ENCODE measurements around the gene ATXN7. TPM values are rescaled to one million over a fixed set of nuclear protein-coding genes. Genes with fewer than 3 reads are reported as not detected.

The ATXN7 gene
- total RNA-seq, 2 experiments from 2014 or later = 70.0 to 95.0 TPM

- no peak overlapping the region for H3K4me3 Mint-ChIP-seq
- ChIA-PET CTCF (no interaction called here), POLR2A (no interaction called here)
- H3K9me3 Mint-ChIP-seq = no peaks in the 10 kb centered on the region
- no peaks in the 10 kb centered on the region for H3K27me3 Mint-ChIP-seq
- DNase-seq = no peak
- H3K27ac Mint-ChIP-seq = peak overlapping the region; percentile 66
- H3K4me1 Mint-ChIP-seq = peaks cover 43% of the 10 kb centered on the region
- H3K36me3 Mint-ChIP-seq (ENCODE audit: low read depth) = peaks cover 71% of the 10 kb centered on the region
Observed at GRCh38 chr3:63918321-63918720, 54.7 kb downstream of the ATXN7 start.

- CTCF ChIA-PET = interaction anchor here (1.2 kb wide), 1 partner anchor 9 kb away, joined by 4 read pairs; no protein-coding TSS in a partner anchor
- Mint-ChIP-seq H3K9me3 (no peaks in the 10 kb centered on the region), H3K4me1 (peaks cover 33% of the 10 kb centered on the region), H3K27me3 (no peaks in the 10 kb centered on the region), H3K4me3 (no peak overlapping the region), H3K27ac (no peak overlapping the region), H3K36me3 (ENCODE audit: low read depth) (peaks cover 72% of the 10 kb centered on the region)
- POLR2A ChIA-PET = no interaction called here
- DNase-seq = no peak
Observed at GRCh38 chr3:63920001-63920400, 56.3 kb downstream of the ATXN7 start.

GRCh38 chr3:63921741-63922482 is 58.2 kb downstream of the ATXN7 start:
- Mint-ChIP-seq H3K4me3 (no peak overlapping the region), H3K36me3 (ENCODE audit: low read depth) (peaks cover 76% of the 10 kb centered on the region), H3K9me3 (no peaks in the 10 kb centered on the region), H3K27me3 (no peaks in the 10 kb centered on the region), H3K27ac (no peak overlapping the region), H3K4me1 (peaks cover 28% of the 10 kb centered on the region)
- CTCF ChIA-PET = interaction anchor here (1.0 kb wide), 1 partner anchor 11 kb away, joined by 5 read pairs; no protein-coding TSS in a partner anchor
- POLR2A ChIA-PET = no interaction called here
- DNase-seq = no peak

GRCh38 chr3:63922491-63923199 is 59.0 kb downstream of the ATXN7 start:
- CTCF ChIA-PET = interaction anchor here (1.7 kb wide), 1 partner anchor 21 kb away, joined by 4 read pairs; no protein-coding TSS in a partner anchor
- peaks cover 25% of the 10 kb centered on the region for H3K4me1 Mint-ChIP-seq
- H3K36me3 Mint-ChIP-seq (ENCODE audit: low read depth) = peaks cover 74% of the 10 kb centered on the region
- DNase-seq = no peak
- no peaks in the 10 kb centered on the region for H3K27me3 Mint-ChIP-seq
- no peak overlapping the region for H3K4me3 Mint-ChIP-seq
- no peak overlapping the region for H3K27ac Mint-ChIP-seq
- POLR2A ChIA-PET = no interaction called here
- no peaks in the 10 kb centered on the region for H3K9me3 Mint-ChIP-seq

- H3K27ac Mint-ChIP-seq = no peak overlapping the region
- no peaks in the 10 kb centered on the region for H3K9me3 Mint-ChIP-seq
- ChIA-PET CTCF (no interaction called here), POLR2A (no interaction called here)
- H3K36me3 Mint-ChIP-seq (ENCODE audit: low read depth) = peaks cover 57% of the 10 kb centered on the region
- DNase-seq = no peak
- H3K4me1 Mint-ChIP-seq = peaks cover 22% of the 10 kb centered on the region
- H3K4me3 Mint-ChIP-seq = no peak overlapping the region
- H3K27me3 Mint-ChIP-seq = no peaks in the 10 kb centered on the region
Observed at GRCh38 chr3:63926309-63926708, 62.6 kb downstream of the ATXN7 start.

- Mint-ChIP-seq H3K36me3 (ENCODE audit: low read depth) (peaks cover 50% of the 10 kb centered on the region), H3K4me1 (peaks cover 21% of the 10 kb centered on the region), H3K27me3 (no peaks in the 10 kb centered on the region), H3K27ac (peak overlapping the region; percentile 31), H3K9me3 (no peaks in the 10 kb centered on the region), H3K4me3 (no peak overlapping the region)
- DNase-seq = no peak
- ChIA-PET CTCF (interaction anchor here (0.6 kb wide), 1 partner anchor 34 kb away, joined by 3 read pairs; no protein-coding TSS in a partner anchor), POLR2A (no interaction called here)
Observed at GRCh38 chr3:63927422-63928280, 64.0 kb downstream of the ATXN7 start.

- Mint-ChIP-seq H3K4me3 (no peak overlapping the region), H3K36me3 (ENCODE audit: low read depth) (peaks cover 37% of the 10 kb centered on the region), H3K4me1 (peaks cover 46% of the 10 kb centered on the region), H3K27ac (peak overlapping the region; percentile 13), H3K9me3 (no peaks in the 10 kb centered on the region), H3K27me3 (no peaks in the 10 kb centered on the region)
- POLR2A ChIA-PET = no interaction called here
- no peak for DNase-seq
- CTCF ChIA-PET = no interaction called here
Observed at GRCh38 chr3:63931290-63931689, 67.6 kb downstream of the ATXN7 start.

GRCh38 chr3:63932509-63933212 is 69.0 kb downstream of the ATXN7 start:
- CTCF ChIA-PET = interaction anchor here (1.7 kb wide), 1 partner anchor 11 kb away, joined by 5 read pairs; no protein-coding TSS in a partner anchor

GRCh38 chr3:63933459-63933858 is 69.8 kb downstream of the ATXN7 start:
- Mint-ChIP-seq H3K27ac (peak overlapping the region; percentile 74), H3K27me3 (no peaks in the 10 kb centered on the region), H3K4me3 (no peak overlapping the region), H3K9me3 (no peaks in the 10 kb centered on the region), H3K4me1 (peaks cover 64% of the 10 kb centered on the region), H3K36me3 (ENCODE audit: low read depth) (peaks cover 33% of the 10 kb centered on the region)
- CTCF ChIA-PET = interaction anchor here (1.7 kb wide), 1 partner anchor 12 kb away, joined by 5 read pairs; no protein-coding TSS in a partner anchor
- POLR2A ChIA-PET = interaction anchor here (0.6 kb wide), 1 partner anchor 21 kb away, joined by 3 read pairs; the partner anchor contains the start of gene SCAANT1
- DNase-seq = no peak

More at GRCh38 chr3:63932509-63933212, 69.0 kb downstream of the ATXN7 start:
- Mint-ChIP-seq H3K9me3 (no peaks in the 10 kb centered on the region), H3K36me3 (ENCODE audit: low read depth) (peaks cover 32% of the 10 kb centered on the region), H3K27ac (peak overlapping the region; percentile 74), H3K4me1 (peaks cover 57% of the 10 kb centered on the region), H3K4me3 (no peak overlapping the region), H3K27me3 (no peaks in the 10 kb centered on the region)
- no peak for DNase-seq
- POLR2A ChIA-PET = interaction anchor here (0.6 kb wide), 1 partner anchor 20 kb away, joined by 3 read pairs; the partner anchor contains the start of gene SCAANT1

GRCh38 chr3:63934041-63934866 is 70.6 kb downstream of the ATXN7 start:
- peaks cover 68% of the 10 kb centered on the region for H3K4me1 Mint-ChIP-seq
- ChIA-PET CTCF (interaction anchor here (1.1 to 1.7 kb wide), 2 partner anchors 10 to 13 kb away, joined by 3 to 5 read pairs; no protein-coding TSS in a partner anchor), POLR2A (no interaction called here)
- H3K27me3 Mint-ChIP-seq = no peaks in the 10 kb centered on the region
- DNase-seq = peak; percentile 36
- peak overlapping the region; percentile 27 for H3K4me3 Mint-ChIP-seq
- peak overlapping the region; percentile 73 for H3K27ac Mint-ChIP-seq
- H3K9me3 Mint-ChIP-seq = no peaks in the 10 kb centered on the region
- peaks cover 35% of the 10 kb centered on the region for H3K36me3 Mint-ChIP-seq (ENCODE audit: low read depth)

- Mint-ChIP-seq H3K4me3 (no peak overlapping the region), H3K36me3 (ENCODE audit: low read depth) (peaks cover 33% of the 10 kb centered on the region), H3K27me3 (no peaks in the 10 kb centered on the region), H3K4me1 (peaks cover 69% of the 10 kb centered on the region), H3K27ac (no peak overlapping the region), H3K9me3 (no peaks in the 10 kb centered on the region)
- no peak for DNase-seq
- ChIA-PET POLR2A (no interaction called here), CTCF (interaction anchor here (1.4 kb wide), 1 partner anchor 21 kb away, joined by 3 read pairs; no protein-coding TSS in a partner anchor)
Observed at GRCh38 chr3:63936925-63937324, 73.3 kb downstream of the ATXN7 start.
